Mucosa of descending colon (tissue), 3 donors: Measurements from ENCODE around the gene LEKR1. TPM values are rescaled to one million over a fixed set of nuclear protein-coding genes. Genes with fewer than 3 reads are reported as not detected.

ENCODE experiments used
- ATAC-seq: fragments of 200-7000 bp; cut with Tn5 transposase; one replicate; pipeline ENCODE4 v1.9.1; 2020; ENCODE audit warnings: mild to moderate bottlenecking, moderate library complexity
- DNase-seq, 3 donors: peaks; one replicate each; pipeline ENCODE4 v3.0.0-alpha.2; 2020
- H3K36me3 ChIP-seq: fragments of 200-600 bp; one replicate; pipeline ENCODE4 v1.8.0; 2021; ENCODE audit warnings: low read depth, mild to moderate bottlenecking
- H3K4me1 ChIP-seq: fragments of 200-600 bp; one replicate; pipeline ENCODE4 v1.8.0; 2021; ENCODE audit warnings: low read depth, mild to moderate bottlenecking
- H3K4me3 ChIP-seq: fragments of 200-600 bp; one replicate; pipeline ENCODE4 v1.8.0; 2021; ENCODE audit warnings: mild to moderate bottlenecking
- H3K9me3 ChIP-seq: fragments of 200-600 bp; one replicate; pipeline ENCODE4 v1.8.0; 2021; ENCODE audit warnings: mild to moderate bottlenecking
- CTCF ChIP-seq: fragments of 200-600 bp; IDR thresholded peaks from one replicate; pipeline ENCODE4 v1.8.0; 2022; ENCODE audit warnings: antibody characterized with exemption, mild to moderate bottlenecking
- intact Hi-C, 2 donors: fragments of 100-400 bp; cut with DNase I in 1 of 2; cut with micrococcal nuclease in 1 of 2; formaldehyde crosslinking; loops; one replicate each; pipeline versions ENCODE4 v1.11.0 to v1.11.1; 2022; cut with DNase I, micrococcal nuclease
- long read RNA-seq, 2 donors: library from polyadenylated mRNA; unstranded; transcript quantifications; one replicate each; pipeline ENCODE4 v2.0.0, GENCODE V29; 2019 to 2021
- total RNA-seq, 3 donors: library from RNA; stranded (reverse); fragmentation: NEBNext Ultra II Directional in 2 of 3; extraction: Animal tissue kit (Norgen Biotek cat#: 25700) in 2 of 3; gene quantifications; one replicate each; pipeline versions ENCODE4 v1.2.1 to v1.2.4, GENCODE V29; 2021 to 2023
- donor health status: DM: no; HTN: no; CAD: no; lungs with moderate emphysema.
- donor health status: DM: no; HTN: no; CAD: no.
- donor health status: DM: no; HTN: yes; CAD: no.

Gene LEKR1
- 1 to 10 TPM; 1.9 to 3.5 (median 1.9) TPM for total RNA-seq
- long read RNA-seq, donor 1, result 0 reads
- long read RNA-seq, donor 2, partial matches to known transcripts, result 0 of 4 reads
- long read RNA-seq, donor 2, other reads (novel, unspliced or antisense), result 4 of 4 reads

- no peaks in the 10 kb centered on the region for H3K9me3 ChIP-seq
- intact Hi-C loops, result loop anchor here (10.0 kb wide), 2 partner anchors 248 to 308 kb away; no protein-coding TSS in a partner anchor
- no peaks in the 10 kb centered on the region for H3K36me3 ChIP-seq
Observed at GRCh38 chr3:156826144-156826895, at the start of gene LEKR1. Gene LEKR1 (plus strand): TSS chr3:156826353. CDS start chr3:156829330, 2,977 bp downstream.

GRCh38 chr3:156776871-156777270 lies 49.3 kb upstream of the LEKR1 start:
- no peaks in the 10 kb centered on the region for H3K36me3 ChIP-seq
- no peak overlapping the region for H3K4me3 ChIP-seq
- H3K9me3 ChIP-seq, result no peaks in the 10 kb centered on the region
- ATAC-seq (no peak), DNase-seq (no peak)
- TF ChIP-seq CTCF, result no peak
- H3K4me1 ChIP-seq, result no peaks in the 10 kb centered on the region
- intact Hi-C loops, result no loop called here

More at GRCh38 chr3:156826144-156826895, at the start of gene LEKR1:
- Histone ChIP-seq H3K4me3 (peak within 1 kb of the TSS; percentile 43), H3K4me1 (no peaks in the 10 kb centered on the region)
- peak; percentile 91 for ATAC-seq
- DNase-seq, result peak; percentile 93
- no peak for TF ChIP-seq CTCF

GRCh38 chr3:156781310-156782230 lies 44.6 kb upstream of the LEKR1 start:
- peak in 1 of 3 donors; percentile 7 for DNase-seq
- no peaks in the 10 kb centered on the region for H3K9me3 ChIP-seq
- no peaks in the 10 kb centered on the region for H3K4me1 ChIP-seq
- TF ChIP-seq CTCF, result no peak
- no peak overlapping the region for H3K4me3 ChIP-seq
- H3K36me3 ChIP-seq, result no peaks in the 10 kb centered on the region
- intact Hi-C loops, result no loop called here
- ATAC-seq, result peak; percentile 88

DNA sequence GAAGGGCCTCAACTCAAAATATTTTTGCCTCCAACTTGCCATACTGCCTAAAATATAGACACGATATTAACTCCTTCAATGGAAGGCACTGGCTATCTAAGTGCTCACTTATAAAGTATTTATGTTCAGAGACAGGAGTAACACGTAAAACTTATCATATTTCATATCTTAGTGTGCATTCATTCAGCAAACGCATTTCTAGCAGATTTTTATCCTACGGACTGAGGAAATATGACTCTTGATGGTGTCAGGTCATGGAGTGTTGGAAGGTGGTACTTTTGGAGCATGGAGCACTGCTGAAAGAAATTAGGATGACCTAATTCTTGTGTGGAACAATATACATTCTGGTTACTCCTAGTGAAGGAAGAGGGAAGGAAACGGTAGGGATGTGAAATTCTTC lies 43.8 kb upstream of the LEKR1 start:
- no peak overlapping the region for H3K4me3 ChIP-seq
- ATAC-seq (no peak), DNase-seq (no peak)
- intact Hi-C loops, result no loop called here
- no peaks in the 10 kb centered on the region for H3K36me3 ChIP-seq
- no peak for TF ChIP-seq CTCF
- no peaks in the 10 kb centered on the region for H3K4me1 ChIP-seq
- H3K9me3 ChIP-seq, result no peaks in the 10 kb centered on the region

- intact Hi-C loops, result no loop called here
- no peak for ATAC-seq
Observed at GRCh38 chr3:156782921-156783320, 43.2 kb upstream of the LEKR1 start.

More at GRCh38 chr3:156782921-156783320, 43.2 kb upstream of the LEKR1 start:
- Histone ChIP-seq H3K36me3 (no peaks in the 10 kb centered on the region), H3K4me1 (no peaks in the 10 kb centered on the region), H3K9me3 (no peaks in the 10 kb centered on the region), H3K4me3 (no peak overlapping the region)
- no peak for TF ChIP-seq CTCF
- no peak for DNase-seq
